AG04450 (cell line): ENCODE results near the gene ARAP2. TPM values are rescaled to one million over a fixed set of nuclear protein-coding genes. Genes with fewer than 3 reads are reported as not detected.

Source experiments
- CTCF ChIA-PET: fragments of 300-600, 350-600 bp; formaldehyde crosslinking; extraction: SDS; loops from one replicate; lab custom pipeline; 2022; ENCODE audit warnings: antibody characterized with exemption, inconsistent platforms; lab: Charles Lee
- POLR2A ChIA-PET: fragments of 350-600 bp; formaldehyde crosslinking; extraction: SDS; loops from one replicate; lab custom pipeline; 2021; ENCODE audit warnings: antibody characterized with exemption, inconsistent platforms; lab: Yijun Ruan, JAX
- DNase-seq: peaks from one replicate; pipeline ENCODE4 v3.0.0-alpha.2; 2011; ENCODE audit warnings: low read depth, low spot score
- H3K27ac ChIP-seq: one replicate; pipeline ENCODE4 v1.5.1; 2012; ENCODE audit warnings: low read depth, low read length, control low read depth
- H3K27me3 ChIP-seq: one replicate; pipeline ENCODE4 v1.6.0; 2012; ENCODE audit warnings: low read length; ENCODE audit not compliant: control insufficient read depth, insufficient read depth
- H3K4me3 ChIP-seq: 2 replicates; pipeline ENCODE4 v1.5.1; 2011; ENCODE audit warnings: mild to moderate bottlenecking, low read depth, low read length, control low read depth
- H3K9me3 ChIP-seq: 2 replicates; pipeline ENCODE4 v1.5.1; 2012; ENCODE audit warnings: low read length; ENCODE audit not compliant: control insufficient read depth, insufficient read depth
- CTCF ChIP-seq: IDR thresholded peaks from 2 replicates; pipeline ENCODE4 v1.5.1; 2011; ENCODE audit warnings: low read depth, low read length, control low read depth, inconsistent platforms
- polyA plus RNA-seq: library from polyadenylated mRNA; depleted of rRNA; stranded (reverse); fragments of >200 nt; gene quantifications from 2 replicates; pipeline ENCODE4 v1.2.3, GENCODE V29; 2011

The ARAP2 gene
- polyA plus RNA-seq, 1 experiment = 0.11 TPM

GRCh38 chr4:36273276-36273675 is 29.0 kb upstream of the ARAP2 start:
- H3K4me3 ChIP-seq = no peak overlapping the region
- TF ChIP-seq CTCF = no peak
- H3K27me3 ChIP-seq = no peaks in the 10 kb centered on the region
- ChIA-PET POLR2A (no interaction called here), CTCF (no interaction called here)
- peaks cover 4% of the 10 kb centered on the region for H3K9me3 ChIP-seq
- no peak for DNase-seq
- no peak overlapping the region for H3K27ac ChIP-seq

- no peak for TF ChIP-seq CTCF
- H3K9me3 ChIP-seq = peaks cover 4% of the 10 kb centered on the region; the same call in 1 of the 2 replicates
- no peak overlapping the region for H3K27ac ChIP-seq
- no peaks in the 10 kb centered on the region for H3K27me3 ChIP-seq
- H3K4me3 ChIP-seq = no peak overlapping the region
- ChIA-PET POLR2A (no interaction called here), CTCF (no interaction called here)
- no peak for DNase-seq
Measured at GRCh38 chr4:36269533-36270173, 25.3 kb upstream of the ARAP2 start.

GRCh38 chr4:36269101-36269500 is 24.8 kb upstream of the ARAP2 start:
- CTCF ChIA-PET = no interaction called here
- no peak overlapping the region for H3K4me3 ChIP-seq
- DNase-seq = no peak
- H3K9me3 ChIP-seq = peaks cover 4% of the 10 kb centered on the region; the same call in 1 of the 2 replicates
- POLR2A ChIA-PET = no interaction called here
- no peak for TF ChIP-seq CTCF
- no peak overlapping the region for H3K27ac ChIP-seq
- no peaks in the 10 kb centered on the region for H3K27me3 ChIP-seq

- no peak for DNase-seq
- TF ChIP-seq CTCF = no peak
- ChIA-PET POLR2A (no interaction called here), CTCF (no interaction called here)
- H3K27ac ChIP-seq = no peak overlapping the region
- no peaks in the 10 kb centered on the region for H3K27me3 ChIP-seq
- H3K4me3 ChIP-seq = no peak overlapping the region
- peaks cover 4% of the 10 kb centered on the region; the same call in 1 of the 2 replicates for H3K9me3 ChIP-seq
Measured at GRCh38 chr4:36267486-36268268, 23.4 kb upstream of the ARAP2 start.

- ChIA-PET POLR2A (no interaction called here), CTCF (no interaction called here)
- no peak for TF ChIP-seq CTCF
- no peak overlapping the region for H3K4me3 ChIP-seq
- no peaks in the 10 kb centered on the region for H3K27me3 ChIP-seq
- peaks cover 6% of the 10 kb centered on the region for H3K9me3 ChIP-seq
- no peak overlapping the region for H3K27ac ChIP-seq
- DNase-seq = no peak
Measured at GRCh38 chr4:36264207-36264826, 20.0 kb upstream of the ARAP2 start.
